ENCODE results near the gene MRAP. TPM values are rescaled to one million over a fixed set of nuclear protein-coding genes. Genes with fewer than 3 reads are reported as not detected.

MRAP gene
- total and polyA plus RNA-seq, 9 of the 15 experiments (the other 6 are each of a cell fraction or from before 2014, with no cell fraction given) = 0.63 to 2.3 TPM; not detected in 7

- no peak overlapping the region for H2AFZ ChIP-seq (ENCODE audit: low read depth, low read length)
- FAIRE-seq (no peak), ATAC-seq (no peak), DNase-seq (ENCODE audit: extremely low read depth in 1 of 4, low spot score in 3 of 4) (no peak)
- no peaks in the 10 kb centered on the region for H3K79me2 ChIP-seq (ENCODE audit: control insufficient read depth, insufficient read depth, low read length)
- H3K9me1 ChIP-seq (ENCODE audit: control insufficient read depth, insufficient read depth, low read length) = no peaks in the 10 kb centered on the region
- peaks cover 41 to 45% of the 10 kb centered on the region in 2 experiments; a peak in 4 of 5 replicates for H3K27me3 ChIP-seq (ENCODE audit: control insufficient read depth in 2 of 2, insufficient read depth in 2 of 2, low read length in 2 of 2)
- no peaks in the 10 kb centered on the region for H4K20me1 ChIP-seq (replicated peaks; ENCODE audit: control insufficient read depth, insufficient read depth, low read length)
- ChIA-PET CTCF (ENCODE audit: low intra/inter-chr PET ratio) (no interaction called here), POLR2A (interaction anchor here (1.2 kb wide), 1 partner anchor 515 kb away, joined by 4 read pairs; the partner anchor contains the start of gene PAXBP1)
- BruUV-seq (replicated peaks) = no TSS peak
- no peaks in the 10 kb centered on the region for H3K36me3 ChIP-seq (ENCODE audit: control insufficient read depth, insufficient read depth, low read length)
- H3K9me3 ChIP-seq (replicated peaks; ENCODE audit: control insufficient read depth, insufficient read depth, low read depth, low read length) = no peaks in the 10 kb centered on the region
- WGBS (ENCODE audit: insufficient coverage, low coverage, missing lambda C conversion rate) = 2% methylated on average over 12 of the region's 12 CpGs
- 0 out of 5 replicates have a peak, but pooled peaks cover 0 to 3% of the 10 kb centered on the region in 2 experiments for H3K4me1 ChIP-seq (replicated peaks in 1 of 2; ENCODE audit: control insufficient read depth in 2 of 2, insufficient read depth in 2 of 2, low read length in 2 of 2)
- H3K9ac ChIP-seq (ENCODE audit: insufficient read depth in 1 of 2, low read depth in 2 of 2, low read length in 2 of 2) = no peak overlapping the region
- in situ Hi-C loops (cut with MboI) = no loop called here
- no peak overlapping the region for H3K4me3 ChIP-seq
- H3K4me2 ChIP-seq (ENCODE audit: insufficient read depth, low read length) = no peak overlapping the region
- H3K27ac ChIP-seq (ENCODE audit: extremely low read depth, low read depth, low read length) = no peak overlapping the region
- intact Hi-C loops (cut with micrococcal nuclease) = no loop called here
- TF ChIP-seq RBM14 (IDR thresholded peaks at IDR 0.05; ENCODE audit: borderline replicate concordance, insufficient read depth, low read depth, low read length) (no peak), GATA2 (CRISPR knock-in tag; IDR thresholded peaks at IDR 0.05) (no peak), ZNF280A (IDR thresholded peaks at IDR 0.05; ENCODE audit: low read depth, partially characterized antibody) (no peak), ZBTB40 (IDR thresholded peaks at IDR 0.05) (no peak), ZBTB40 (CRISPR knock-in tag; IDR thresholded peaks at IDR 0.05) (no peak), ARID1B (IDR thresholded peaks at IDR 0.05) (no peak), POU5F1 (IDR thresholded peaks at IDR 0.05; ENCODE audit: borderline replicate concordance, low read depth, low read length, partially characterized antibody) (no peak), CBX5 (IDR thresholded peaks at IDR 0.05; ENCODE audit: borderline replicate concordance, low read depth) (no peak), KDM1A (IDR thresholded peaks at IDR 0.05) (no peak), FOXK2 (conservative IDR thresholded peaks at IDR 0.05 in 1 of 2, IDR thresholded peaks at IDR 0.05 in 1 of 2; ENCODE audit: low read depth in 2 of 2) (no peak), SMARCA4 (IDR thresholded peaks at IDR 0.05) (no peak), ZNF134 (CRISPR knock-in tag; conservative IDR thresholded peaks at IDR 0.05) (no peak)
Observed at GRCh38 chr21:32256251-32256650, 42.4 kb upstream of the MRAP start.

Data from K562 (cell line).